AG04449 (cell line): ENCODE results near the gene RALGPS1.

Experiments used
- CTCF ChIA-PET: fragments of 350-600 bp; formaldehyde crosslinking; extraction: SDS; loops from one replicate; lab custom pipeline; 2021; ENCODE audit warnings: antibody characterized with exemption; lab: Yijun Ruan, JAX
- POLR2A ChIA-PET: fragments of 400-600, 350-600 bp; formaldehyde crosslinking; extraction: SDS; loops from one replicate; lab custom pipeline; 2020; ENCODE audit warnings: antibody characterized with exemption, inconsistent platforms; lab: Yijun Ruan, JAX
- DNase-seq: peaks from one replicate; pipeline ENCODE4 v3.0.0-alpha.2; 2010; ENCODE audit warnings: low read depth, low spot score
- H3K4me3 ChIP-seq: 2 replicates; pipeline ENCODE4 v1.5.1; 2011; ENCODE audit warnings: low read depth, mild to moderate bottlenecking, control low read depth, low read length
- CTCF ChIP-seq: IDR thresholded peaks from one replicate; pipeline ENCODE4 v1.5.1; 2011; ENCODE audit warnings: mild to moderate bottlenecking, moderate library complexity, low read length, control low read depth, inconsistent platforms; ENCODE audit not compliant: insufficient read depth; ENCODE audit errors: missing control alignments

RALGPS1 gene

GRCh38 chr9:127020036-127020801 lies 105.6 kb downstream of the RALGPS1 start:
- DNase-seq: no peak
- H3K4me3 ChIP-seq: no peak overlapping the region
- POLR2A ChIA-PET: no interaction called here
- no peak for TF ChIP-seq CTCF
- CTCF ChIA-PET: no interaction called here

- H3K4me3 ChIP-seq: no peak overlapping the region
- CTCF ChIA-PET: no interaction called here
- DNase-seq: no peak
- no peak for TF ChIP-seq CTCF
- POLR2A ChIA-PET: no interaction called here
These were observed 106.2 kb downstream of the RALGPS1 start for GRCh38 chr9:127020802-127021078.

- DNase-seq: peak; percentile 97
These were observed 107.2 kb downstream of the RALGPS1 start for GRCh38 chr9:127021664-127022363.

GRCh38 chr9:127022913-127023660 lies 108.5 kb downstream of the RALGPS1 start:
- no peak for DNase-seq
- ChIA-PET CTCF (interaction anchor here (1.3 kb wide), 1 partner anchor 58 kb away, joined by 4 read pairs; no protein-coding TSS in a partner anchor), POLR2A (no interaction called here)
- no peak overlapping the region for H3K4me3 ChIP-seq
- TF ChIP-seq CTCF: no peak

More at GRCh38 chr9:127021664-127022363, 107.2 kb downstream of the RALGPS1 start:
- ChIA-PET CTCF (no interaction called here), POLR2A (interaction anchor here (1.2 kb wide), 1 partner anchor 101 kb away, joined by 3 read pairs; no protein-coding TSS in a partner anchor)
- no peak for TF ChIP-seq CTCF
- H3K4me3 ChIP-seq: no peak overlapping the region

GRCh38 chr9:127025042-127025441 lies 110.5 kb downstream of the RALGPS1 start:
- POLR2A ChIA-PET: no interaction called here
- CTCF ChIA-PET: interaction anchor here (1.2 kb wide), 1 partner anchor 60 kb away, joined by 3 read pairs; no protein-coding TSS in a partner anchor
- TF ChIP-seq CTCF: no peak

More at GRCh38 chr9:127025042-127025441, 110.5 kb downstream of the RALGPS1 start:
- no peak for DNase-seq
- H3K4me3 ChIP-seq: no peak overlapping the region
